Measurements from ENCODE around the gene GYS2.

The GYS2 gene

GRCh38 chr12:21501258-21502163 is 103.1 kb downstream of the GYS2 start, which contains the start of the genes GOLT1B and RECQL:
Gene GOLT1B, plus strand, starts transcription at chr12:21501789. Its CDS starts 135 bp downstream, at chr12:21501924.
Gene RECQL, minus strand, starts transcription at chr12:21501635. Its CDS starts 2,065 bp downstream, at chr12:21499570.
- DNase-seq: peak; percentile 88

DNA sequence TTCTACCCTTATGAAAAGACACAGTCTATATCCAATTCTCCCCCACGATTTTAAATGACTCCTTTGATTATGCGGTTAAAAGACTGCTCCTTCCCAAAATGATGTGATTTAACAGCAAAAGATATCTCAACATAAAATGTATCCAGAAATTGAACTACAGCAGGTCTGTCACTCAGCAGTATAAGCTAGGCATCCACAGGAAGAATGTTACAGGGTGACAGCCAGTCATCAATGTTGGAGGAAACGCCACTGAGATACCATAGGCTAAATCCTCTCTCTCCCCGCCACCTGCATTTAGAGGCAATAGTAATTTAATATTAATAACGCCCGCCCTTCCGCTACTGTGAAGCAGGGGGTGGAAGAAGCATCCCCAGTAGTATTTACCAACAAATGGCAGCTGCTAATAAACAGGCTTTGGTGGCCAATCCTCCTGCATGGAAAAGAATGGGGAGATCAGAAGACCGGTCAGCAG is 103.8 kb downstream of the GYS2 start:
- DNase-seq: no peak

- no peak for DNase-seq
Observed at GRCh38 chr12:21499765-21500164, 104.9 kb downstream of the GYS2 start.

All from activated CD8-positive, alpha-beta memory T cell treated with anti-CD3 and anti-CD28 coated beads, Interleukin-2, amount 50 U/mL, for 48 hours (primary cell).